B cell (primary cell): ENCODE data around the gene APP. TPM values are rescaled to one million over a fixed set of nuclear protein-coding genes. Genes with fewer than 3 reads are reported as not detected.

ENCODE experiments used
- ATAC-seq: fragments of 200-7000 bp; cut with Tn5 transposase; one replicate; pipeline ENCODE4 v1.10.0; 2021; ENCODE audit warnings: low read depth, mild to moderate bottlenecking, moderate number of reproducible peaks, moderate library complexity
- CTCF ChIA-PET: fragments of 350-600 bp; sonication (Branson Sonifier 250); formaldehyde crosslinking; loops from one replicate; lab custom pipeline; 2021; ENCODE audit warnings: antibody characterized with exemption, inconsistent platforms; lab: Charles Lee
- POLR2A ChIA-PET: fragments of 350-600 bp; sonication (Branson Sonifier 250); formaldehyde crosslinking; loops from one replicate; lab custom pipeline; 2021; ENCODE audit warnings: antibody characterized with exemption; lab: Charles Lee
- DNase-seq: peaks from one replicate; pipeline ENCODE4 v3.0.0; 2013
- H2AFZ ChIP-seq: 2 replicates; pipeline ENCODE4 v1.6.1; 2012; ENCODE audit warnings: mild to moderate bottlenecking, low read depth, low read length; ENCODE audit not compliant: insufficient read depth, poor library complexity, severe bottlenecking
- H3K27ac ChIP-seq, 2 donors: 1 replicate in 1 of 2; 2 replicates in 1 of 2; pipeline ENCODE4 v1.5.1; 2012 to 2013; ENCODE audit warnings: low read length in 2 of 2, mild to moderate bottlenecking in 2 of 2, moderate library complexity in 1 of 2
- H3K27me3 ChIP-seq, 4 experiments: fragments of 200-600 bp in 1 of 4; sonication (generic) in 1 of 4; replicated peaks in 1 of 4; 1 replicate in 2 of 4; 2 replicates in 2 of 4; pipeline versions ENCODE4 v1.6.1 to v1.7.0; 2013 to 2016; ENCODE audit warnings: low read length in 3 of 4, mild to moderate bottlenecking in 2 of 4, mixed read lengths in 1 of 4, moderate library complexity in 1 of 4; ENCODE audit not compliant: insufficient read depth in 4 of 4, control insufficient read depth in 3 of 4; ENCODE audit errors: control extremely low read depth in 1 of 4
- H3K36me3 ChIP-seq, 2 experiments: replicated peaks in 1 of 2; 1 replicate in 1 of 2; 2 replicates in 1 of 2; pipeline versions ENCODE4 v1.6.1 to v1.7.1; 2013; ENCODE audit warnings: low read length in 1 of 2; ENCODE audit not compliant: insufficient read depth in 2 of 2, control insufficient read depth in 1 of 2; ENCODE audit errors: control extremely low read depth in 1 of 2, extremely low read depth in 1 of 2
- H3K4me1 ChIP-seq, 2 donors: fragments of 200-600 bp in 1 of 2; sonication (generic) in 1 of 2; 1 replicate in 1 of 2; 2 replicates in 1 of 2; pipeline versions ENCODE4 v1.5.1 to v1.6.1; 2013 to 2017; ENCODE audit warnings: low read length in 2 of 2; ENCODE audit not compliant: control insufficient read depth in 2 of 2, insufficient read depth in 2 of 2
- H3K4me2 ChIP-seq: replicated peaks from 2 replicates; pipeline ENCODE3; 2012; ENCODE audit warnings: mild to moderate bottlenecking, low read depth, low read length; ENCODE audit not compliant: poor library complexity, severe bottlenecking
- H3K4me3 ChIP-seq, 5 experiments: fragments of 200-600 bp in 1 of 5; sonication (generic) in 1 of 5; 1 replicate in 3 of 5; 2 replicates in 2 of 5; pipeline versions ENCODE4 v1.5.1 to v1.7.0; 2011 to 2016; ENCODE audit warnings: low read length in 4 of 5, mild to moderate bottlenecking in 4 of 5, low read depth in 2 of 5, control low read depth in 1 of 5, moderate library complexity in 1 of 5; ENCODE audit not compliant: insufficient read depth in 1 of 5; ENCODE audit errors: control extremely low read depth in 1 of 5, extremely low read depth in 1 of 5
- H3K79me2 ChIP-seq: fragments of 200-600 bp; sonication (generic); one replicate; pipeline ENCODE4 v1.6.0; 2016; ENCODE audit warnings: low read length; ENCODE audit not compliant: control insufficient read depth, insufficient read depth
- H3K9ac ChIP-seq: fragments of 200-600 bp; sonication (generic); 2 replicates; pipeline ENCODE4 v1.6.1; 2017; ENCODE audit warnings: mild to moderate bottlenecking, low read length, moderate library complexity
- H3K9me3 ChIP-seq, 3 donors: one replicate each; pipeline versions ENCODE4 v1.6.1 to v1.7.1; 2013; ENCODE audit warnings: low read length in 2 of 3; ENCODE audit not compliant: control insufficient read depth in 2 of 3, insufficient read depth in 1 of 3; ENCODE audit errors: control extremely low read depth in 1 of 3
- H4K20me1 ChIP-seq: 2 replicates; pipeline ENCODE4 v1.6.0; 2012; ENCODE audit warnings: mild to moderate bottlenecking, low read length; ENCODE audit not compliant: insufficient read depth, control insufficient read depth, poor library complexity, severe bottlenecking
- H3K27ac Mint-ChIP-seq: one replicate; pipeline ENCODE4 v1.8.0; 2021; ENCODE audit warnings: mixed read lengths
- H3K27me3 Mint-ChIP-seq: one replicate; pipeline ENCODE4 v1.8.0; 2021; ENCODE audit warnings: mixed read lengths
- H3K4me1 Mint-ChIP-seq: one replicate; pipeline ENCODE4 v1.8.0; 2021; ENCODE audit warnings: mixed read lengths
- H3K4me3 Mint-ChIP-seq: one replicate; pipeline ENCODE4 v1.8.0; 2021; ENCODE audit warnings: mixed read lengths
- H3K9me3 Mint-ChIP-seq: one replicate; pipeline ENCODE4 v1.8.0; 2022; ENCODE audit warnings: mixed read lengths; ENCODE audit not compliant: insufficient read depth
- CTCF ChIP-seq: fragments of 200-600 bp; IDR thresholded peaks from one replicate; pipeline ENCODE4 v1.8.0; 2022; ENCODE audit warnings: antibody characterized with exemption, mild to moderate bottlenecking
- EZH2 ChIP-seq: IDR thresholded peaks from 2 replicates; pipeline ENCODE4 v1.6.1; 2012; ENCODE audit warnings: borderline replicate concordance, low read depth, mild to moderate bottlenecking, moderate library complexity, low read length; ENCODE audit not compliant: insufficient read depth, poor library complexity, severe bottlenecking
- WGBS: methylation state at CpG from one replicate; pipeline ENCODE4 v1.1.5; 2013; ENCODE audit warnings: missing lambda C conversion rate; ENCODE audit not compliant: insufficient coverage; 5-methylcytosine and 5-hydroxymethylcytosine counted together
- intact Hi-C: fragments of 100-400 bp; cut with micrococcal nuclease; formaldehyde crosslinking; loops from one replicate; pipeline ENCODE4 v1.10.0; 2022
- polyA plus RNA-seq: library from polyadenylated mRNA; depleted of rRNA; stranded (reverse); fragments of >200 nt; gene quantifications from 2 replicates; pipeline ENCODE4 v1.2.3, GENCODE V29; 2012
- total RNA-seq, 2 donors: library from RNA; stranded (reverse); fragments of 120-200 nt in 1 of 2; gene quantifications; 1 replicate in 1 of 2; 2 replicates in 1 of 2; pipeline versions ENCODE4 v1.2.3 to v1.2.4, GENCODE V29; 2013 to 2022

The APP gene
- total and polyA plus RNA-seq, 2 donors (not counting 1 experiment from before 2014, with no cell fraction given) = 28.3 to 34.7 TPM

GRCh38 chr21:25906587-25906986 is 264.0 kb downstream of the APP start:
- Histone ChIP-seq H3K4me1 (peaks cover 9% of the 10 kb centered on the region in 2 donors), H3K4me3 (no peak overlapping the region), H3K79me2 (no peaks in the 10 kb centered on the region), H3K36me3 (no peaks in the 10 kb centered on the region), H3K4me2 (no peak overlapping the region), H3K9me3 (no peaks in the 10 kb centered on the region), H2AFZ (no peak overlapping the region), H4K20me1 (no peaks in the 10 kb centered on the region), H3K27ac (no peak overlapping the region), H3K9ac (no peak overlapping the region), H3K27me3 (no peaks in the 10 kb centered on the region)
- ATAC-seq (no peak), DNase-seq (no peak)
- H3K4me3 Mint-ChIP-seq = no peak overlapping the region
- H3K27me3 Mint-ChIP-seq = no peaks in the 10 kb centered on the region
- peaks cover 8% of the 10 kb centered on the region for H3K4me1 Mint-ChIP-seq
- H3K27ac Mint-ChIP-seq = no peak overlapping the region
- intact Hi-C loops = no loop called here
- H3K9me3 Mint-ChIP-seq = no peaks in the 10 kb centered on the region
- TF ChIP-seq CTCF (no peak), EZH2 (no peak)
- CTCF ChIA-PET = no interaction called here
- POLR2A ChIA-PET = no interaction called here
- WGBS = 90% methylated on average over 2 of the region's 7 CpGs

- H3K9ac ChIP-seq = no peak overlapping the region
- CTCF ChIA-PET = interaction anchor here (2.0 kb wide), 1 partner anchor 263 kb away, joined by 4 read pairs; no protein-coding TSS in a partner anchor
- H3K9me3 Mint-ChIP-seq = no peaks in the 10 kb centered on the region
- H3K27me3 ChIP-seq = no peaks in the 10 kb centered on the region
- H3K4me3 Mint-ChIP-seq = no peak overlapping the region
- ATAC-seq = no peak
- no peaks in the 10 kb centered on the region for H4K20me1 ChIP-seq
- no peak for TF ChIP-seq EZH2
- no peak for TF ChIP-seq CTCF
- H3K27ac ChIP-seq = no peak overlapping the region
- 96% methylated on average over 5 of the region's 6 CpGs for WGBS
- H2AFZ ChIP-seq = no peak overlapping the region
- no peaks in the 10 kb centered on the region for H3K9me3 ChIP-seq
- H3K27ac Mint-ChIP-seq = no peak overlapping the region
- H3K4me1 ChIP-seq = peaks cover 9% of the 10 kb centered on the region in 2 donors
- no peaks in the 10 kb centered on the region for H3K27me3 Mint-ChIP-seq
- POLR2A ChIA-PET = no interaction called here
- H3K4me3 ChIP-seq = no peak overlapping the region
- no peak for DNase-seq
- intact Hi-C loops = no loop called here
- no peak overlapping the region for H3K4me2 ChIP-seq
- no peaks in the 10 kb centered on the region for H3K36me3 ChIP-seq
- H3K79me2 ChIP-seq = no peaks in the 10 kb centered on the region
- H3K4me1 Mint-ChIP-seq = peaks cover 8% of the 10 kb centered on the region
Observed at GRCh38 chr21:25905126-25905525, 265.4 kb downstream of the APP start.
